ENCODE data around the gene PLEKHM3. TPM values are rescaled to one million over a fixed set of nuclear protein-coding genes. Genes with fewer than 3 reads are reported as not detected.

Gene PLEKHM3
- total RNA-seq, 1 donor from 2014 or later, result 12.5 TPM

DNA sequence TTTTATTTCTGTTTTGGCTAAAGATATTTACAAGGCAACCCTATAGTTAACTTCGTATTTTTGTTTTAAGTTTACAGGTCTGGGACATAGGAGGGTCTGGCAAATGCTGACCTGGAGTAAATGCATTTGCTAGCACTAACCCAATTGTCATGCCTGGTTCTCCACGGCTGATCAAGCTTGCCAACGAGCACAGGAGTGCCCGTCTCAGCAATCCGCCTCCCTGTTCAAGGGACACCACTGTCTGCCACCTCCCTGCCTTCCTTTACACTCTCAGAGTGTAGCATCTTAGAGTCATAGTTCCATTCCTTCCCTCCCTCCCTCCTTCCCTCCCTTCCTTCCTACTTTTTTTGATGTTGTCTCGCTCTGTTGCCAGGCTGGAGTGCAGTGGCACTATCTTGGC is 104.6 kb downstream of the PLEKHM3 start:
- H3K27me3 Mint-ChIP-seq (ENCODE audit: unreplicated experiment), result no peaks in the 10 kb centered on the region
- no peaks in the 10 kb centered on the region for H3K9me3 Mint-ChIP-seq (ENCODE audit: unreplicated experiment)
- H3K4me1 Mint-ChIP-seq (ENCODE audit: unreplicated experiment), result peaks cover 3% of the 10 kb centered on the region
- H3K4me3 Mint-ChIP-seq (ENCODE audit: unreplicated experiment), result no peak overlapping the region
- H3K36me3 Mint-ChIP-seq (ENCODE audit: unreplicated experiment), result peaks cover 14% of the 10 kb centered on the region
- no peak for DNase-seq (ENCODE audit: extremely low spot score, unreplicated experiment)
- TF ChIP-seq CTCF (IDR thresholded peaks at IDR 0.05), result no peak
- no peak overlapping the region for H3K27ac Mint-ChIP-seq (ENCODE audit: unreplicated experiment)

- no peak overlapping the region for H3K4me3 Mint-ChIP-seq (ENCODE audit: unreplicated experiment)
- no peak for DNase-seq (ENCODE audit: extremely low spot score, unreplicated experiment)
- H3K4me1 Mint-ChIP-seq (ENCODE audit: unreplicated experiment), result no peaks in the 10 kb centered on the region
- H3K27me3 Mint-ChIP-seq (ENCODE audit: unreplicated experiment), result no peaks in the 10 kb centered on the region
- TF ChIP-seq CTCF (IDR thresholded peaks at IDR 0.05), result no peak
- H3K27ac Mint-ChIP-seq (ENCODE audit: unreplicated experiment), result no peak overlapping the region
- H3K36me3 Mint-ChIP-seq (ENCODE audit: unreplicated experiment), result peaks cover 14% of the 10 kb centered on the region
- H3K9me3 Mint-ChIP-seq (ENCODE audit: unreplicated experiment), result no peaks in the 10 kb centered on the region
Measured at GRCh38 chr2:207920321-207920720, 105.0 kb downstream of the PLEKHM3 start.

DNA sequence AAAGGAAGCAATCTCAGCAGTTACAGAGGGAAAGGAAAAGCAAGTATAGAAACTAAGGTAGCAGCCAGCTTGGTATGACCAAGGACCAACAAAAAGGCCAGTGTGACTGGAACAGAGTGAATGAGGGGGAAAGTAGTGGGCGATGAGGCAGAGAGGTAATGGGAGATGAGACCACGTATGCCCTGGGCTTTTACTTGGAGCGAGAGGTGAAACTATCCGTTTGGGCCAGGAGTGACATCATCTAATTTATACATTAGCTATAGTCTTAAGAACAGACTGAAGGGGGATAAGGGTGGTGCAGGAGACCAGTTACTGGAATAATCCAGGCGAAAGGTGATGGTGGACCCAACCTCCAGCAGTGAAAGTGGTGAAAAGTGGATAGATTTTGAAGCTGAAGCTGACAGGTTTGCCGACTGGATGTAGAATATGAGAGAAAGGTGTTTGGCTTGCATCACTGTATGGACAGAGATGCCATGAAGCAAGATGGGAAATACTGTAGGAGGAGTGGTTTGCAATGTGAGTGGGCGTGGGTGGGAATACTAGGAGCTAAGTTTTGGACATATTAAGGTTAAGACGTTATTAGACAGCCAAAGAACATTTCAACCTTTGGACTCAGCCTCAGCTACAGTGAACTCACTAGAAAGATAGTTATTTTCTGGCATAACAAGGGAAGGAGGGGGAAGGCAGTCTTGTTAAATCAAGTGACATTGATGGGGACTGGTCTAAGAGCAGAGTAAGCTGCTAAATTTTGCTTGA is 106.0 kb downstream of the PLEKHM3 start:
- H3K27ac Mint-ChIP-seq (ENCODE audit: unreplicated experiment), result no peak overlapping the region
- H3K4me1 Mint-ChIP-seq (ENCODE audit: unreplicated experiment), result no peaks in the 10 kb centered on the region
- no peaks in the 10 kb centered on the region for H3K27me3 Mint-ChIP-seq (ENCODE audit: unreplicated experiment)
- no peak for DNase-seq (ENCODE audit: extremely low spot score, unreplicated experiment)
- H3K9me3 Mint-ChIP-seq (ENCODE audit: unreplicated experiment), result no peaks in the 10 kb centered on the region
- no peak for TF ChIP-seq CTCF (IDR thresholded peaks at IDR 0.05)
- H3K36me3 Mint-ChIP-seq (ENCODE audit: unreplicated experiment), result peaks cover 8% of the 10 kb centered on the region
- no peak overlapping the region for H3K4me3 Mint-ChIP-seq (ENCODE audit: unreplicated experiment)

- no peak overlapping the region for H3K4me3 Mint-ChIP-seq (ENCODE audit: unreplicated experiment)
- H3K36me3 Mint-ChIP-seq (ENCODE audit: unreplicated experiment), result peaks cover 7% of the 10 kb centered on the region
- H3K4me1 Mint-ChIP-seq (ENCODE audit: unreplicated experiment), result peaks cover 10% of the 10 kb centered on the region
- no peaks in the 10 kb centered on the region for H3K27me3 Mint-ChIP-seq (ENCODE audit: unreplicated experiment)
- H3K27ac Mint-ChIP-seq (ENCODE audit: unreplicated experiment), result no peak overlapping the region
- TF ChIP-seq CTCF (IDR thresholded peaks at IDR 0.05), result no peak
- H3K9me3 Mint-ChIP-seq (ENCODE audit: unreplicated experiment), result no peaks in the 10 kb centered on the region
- no peak for DNase-seq (ENCODE audit: extremely low spot score, unreplicated experiment)
Measured at GRCh38 chr2:207914716-207915115, 110.6 kb downstream of the PLEKHM3 start.

DNA sequence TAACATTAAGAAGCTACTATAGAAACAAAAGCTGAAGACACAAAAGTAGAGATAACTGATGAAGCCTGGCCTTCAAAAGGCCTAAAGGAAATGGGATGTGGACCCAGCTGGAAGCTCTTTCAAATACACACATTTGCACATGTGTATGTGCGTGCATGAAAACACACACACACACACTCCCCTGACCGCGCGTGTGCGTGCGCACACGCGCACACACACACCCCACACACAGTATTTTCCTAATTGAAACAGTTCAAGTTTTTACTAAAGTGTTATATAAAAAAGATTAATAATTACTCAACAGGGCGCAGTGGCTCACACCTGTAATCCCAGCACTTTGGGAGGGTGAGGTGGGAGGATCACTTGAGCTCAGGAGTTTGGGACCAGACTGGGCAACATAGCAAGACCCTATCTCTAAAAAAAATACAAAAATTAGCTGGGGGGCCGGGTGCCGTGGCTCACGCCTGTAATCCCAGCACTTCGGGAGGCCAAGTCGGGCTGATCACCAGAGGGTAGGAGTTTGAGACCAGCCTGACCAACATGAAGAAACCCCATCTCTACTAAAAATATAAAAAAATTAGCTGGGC is 111.5 kb downstream of the PLEKHM3 start:
- Mint-ChIP-seq H3K9me3 (ENCODE audit: unreplicated experiment) (no peaks in the 10 kb centered on the region), H3K27me3 (ENCODE audit: unreplicated experiment) (no peaks in the 10 kb centered on the region), H3K27ac (ENCODE audit: unreplicated experiment) (no peak overlapping the region), H3K4me1 (ENCODE audit: unreplicated experiment) (peaks cover 10% of the 10 kb centered on the region), H3K4me3 (ENCODE audit: unreplicated experiment) (no peak overlapping the region), H3K36me3 (ENCODE audit: unreplicated experiment) (peaks cover 5% of the 10 kb centered on the region)
- TF ChIP-seq CTCF (IDR thresholded peaks at IDR 0.05), result no peak
- DNase-seq (ENCODE audit: extremely low spot score, unreplicated experiment), result no peak
